ENCODE data around the gene BMAL1. TPM values are rescaled to one million over a fixed set of nuclear protein-coding genes. Genes with fewer than 3 reads are reported as not detected.

Gene BMAL1
- total and polyA plus RNA-seq, 2 of the 8 experiments (the other 6 are each of a cell fraction or from before 2014, with no cell fraction given), result 6.8 to 6.9 TPM

- TF ChIP-seq, protein P1, sequence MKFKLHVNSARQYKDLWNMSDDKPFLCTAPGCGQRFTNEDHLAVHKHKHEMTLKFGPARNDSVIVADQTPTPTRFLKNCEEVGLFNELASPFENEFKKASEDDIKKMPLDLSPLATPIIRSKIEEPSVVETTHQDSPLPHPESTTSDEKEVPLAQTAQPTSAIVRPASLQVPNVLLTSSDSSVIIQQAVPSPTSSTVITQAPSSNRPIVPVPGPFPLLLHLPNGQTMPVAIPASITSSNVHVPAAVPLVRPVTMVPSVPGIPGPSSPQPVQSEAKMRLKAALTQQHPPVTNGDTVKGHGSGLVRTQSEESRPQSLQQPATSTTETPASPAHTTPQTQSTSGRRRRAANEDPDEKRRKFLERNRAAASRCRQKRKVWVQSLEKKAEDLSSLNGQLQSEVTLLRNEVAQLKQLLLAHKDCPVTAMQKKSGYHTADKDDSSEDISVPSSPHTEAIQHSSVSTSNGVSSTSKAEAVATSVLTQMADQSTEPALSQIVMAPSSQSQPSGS (IDR thresholded peaks at IDR 0.05; ENCODE audit: low read length), result no peak
- TF ChIP-seq KDM4A (IDR thresholded peaks at IDR 0.05; ENCODE audit: low read depth, low read length, severe bottlenecking), result peak; percentile 74
- TF ChIP-seq CHD2 (IDR thresholded peaks at IDR 0.05; ENCODE audit: low read length), result no peak
- TF ChIP-seq PHF8 (conservative IDR thresholded peaks at IDR 0.05; ENCODE audit: low read depth, low read length), result peak; percentile 30; the same call in 1 of the 2 replicates
These were observed at the start of gene BMAL1 (continued) for GRCh38 chr11:13277768-13278608.

Data from H1 (cell line).